NT2/D1 (cell line): ENCODE results near the gene KLF3.

Source experiments
- DNase-seq: peaks from one replicate; pipeline ENCODE4 v3.0.0-alpha.2; 2011; ENCODE audit warnings: low read depth, low spot score
- H3K27me3 ChIP-seq: 2 replicates; pipeline ENCODE4 v1.6.0; 2011; ENCODE audit warnings: mild to moderate bottlenecking; ENCODE audit not compliant: insufficient read length, insufficient read depth
- H3K36me3 ChIP-seq: 2 replicates; pipeline ENCODE4 v1.6.1; 2011; ENCODE audit warnings: mild to moderate bottlenecking, low read length, mixed read lengths; ENCODE audit not compliant: insufficient read depth, insufficient read length
- H3K4me1 ChIP-seq: 2 replicates; pipeline ENCODE4 v1.5.1; 2011; ENCODE audit not compliant: insufficient read depth, insufficient read length
- H3K4me3 ChIP-seq: 2 replicates; pipeline ENCODE4 v1.5.1; 2011; ENCODE audit warnings: low read depth; ENCODE audit not compliant: insufficient read length
- H3K9ac ChIP-seq: 2 replicates; pipeline ENCODE4 v1.6.0; 2011; ENCODE audit warnings: low read depth; ENCODE audit not compliant: insufficient read length
- H3K9me3 ChIP-seq: 2 replicates; pipeline ENCODE4 v1.5.1; 2011; ENCODE audit warnings: mild to moderate bottlenecking, low read length; ENCODE audit not compliant: insufficient read depth
- SUZ12 ChIP-seq: IDR thresholded peaks from 2 replicates; pipeline ENCODE4 v1.6.1; 2011; ENCODE audit not compliant: insufficient read length, insufficient read depth; ENCODE audit errors: extremely low read depth
- YY1 ChIP-seq: IDR thresholded peaks from 2 replicates; pipeline ENCODE4 v1.6.1; 2011; ENCODE audit not compliant: insufficient read length, insufficient read depth
- ZNF274 ChIP-seq: IDR thresholded peaks from 2 replicates; pipeline ENCODE4 v1.6.1; 2011; ENCODE audit warnings: mild to moderate bottlenecking, low read depth, low read length

Gene KLF3

DNA sequence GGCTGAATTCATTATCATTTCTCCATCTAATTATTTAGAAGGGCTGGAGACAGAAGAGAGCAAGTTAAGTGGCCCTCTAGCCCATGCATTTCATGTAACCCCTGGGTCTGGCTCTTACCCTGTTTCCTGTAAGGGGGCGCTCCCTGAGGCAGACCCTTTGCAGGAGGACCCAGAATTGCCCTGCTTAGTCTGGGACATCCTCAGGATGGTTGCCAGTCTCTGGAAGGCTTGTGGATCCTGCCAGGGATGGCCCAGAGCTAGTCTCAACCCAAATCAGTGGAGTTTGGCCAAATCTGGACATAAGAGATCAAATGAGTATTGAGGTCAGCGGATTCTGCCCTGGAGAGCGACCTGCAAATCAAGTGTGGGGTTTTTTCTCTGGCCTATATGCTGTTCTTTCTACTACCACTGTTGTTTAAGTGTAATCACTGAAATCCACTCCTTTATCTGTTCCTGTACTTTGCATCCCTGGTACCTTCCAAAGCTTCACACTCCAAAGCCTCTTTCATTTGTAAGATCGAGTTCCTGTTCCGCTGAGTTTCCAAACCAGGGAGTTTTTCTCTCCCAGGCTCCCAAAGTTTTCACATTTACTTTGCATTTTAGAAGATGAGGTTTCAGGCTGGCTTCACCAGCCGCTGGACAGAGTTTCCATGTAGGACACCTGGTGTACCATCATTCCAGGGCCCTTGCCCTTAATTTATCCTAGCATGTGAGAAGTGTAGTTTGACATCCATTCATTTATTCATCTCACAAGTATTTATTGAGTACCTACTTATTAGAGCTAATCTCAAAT lies 6.3 kb downstream of the KLF3 start:
- TF ChIP-seq YY1 (no peak), SUZ12 (no peak), ZNF274 (no peak)
- Histone ChIP-seq H3K9me3 (no peaks in the 10 kb centered on the region), H3K27me3 (no peaks in the 10 kb centered on the region), H3K4me3 (no peak overlapping the region), H3K36me3 (no peaks in the 10 kb centered on the region), H3K4me1 (peaks cover 7% of the 10 kb centered on the region), H3K9ac (no peak overlapping the region)
- no peak for DNase-seq

DNA sequence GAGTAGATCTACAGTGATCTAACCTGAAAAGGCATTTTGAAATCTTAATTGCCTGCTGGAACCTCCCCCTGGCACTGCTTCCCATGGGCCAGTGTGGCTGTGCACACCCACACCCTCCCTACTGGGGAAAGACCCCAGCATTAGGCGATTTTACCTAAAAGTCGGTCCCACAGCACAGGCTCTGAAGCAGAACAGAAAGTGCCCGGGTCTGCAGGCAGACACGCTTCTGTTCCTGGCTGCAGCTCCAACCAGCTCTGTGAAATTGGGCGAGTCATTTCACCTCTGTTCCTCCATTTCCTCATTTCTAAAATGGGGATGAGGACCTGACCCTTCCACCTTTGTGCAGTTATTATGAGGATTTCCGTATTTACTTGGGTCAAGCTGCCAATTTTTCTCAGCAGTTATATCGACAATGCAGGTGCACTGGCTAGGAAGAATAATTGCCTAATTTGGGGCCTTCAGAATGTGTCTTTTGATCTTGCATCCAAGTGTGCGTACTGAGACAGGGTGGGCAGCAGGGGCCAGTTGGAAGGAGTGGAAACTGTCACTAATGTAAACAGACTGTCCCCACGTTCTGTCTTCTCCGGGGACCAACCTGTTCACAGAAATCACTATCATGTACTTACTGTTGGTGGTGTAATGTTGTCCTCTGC lies 7.1 kb downstream of the KLF3 start:
- H3K4me1 ChIP-seq = peaks cover 7% of the 10 kb centered on the region
- no peak overlapping the region for H3K9ac ChIP-seq
- TF ChIP-seq ZNF274 (no peak), SUZ12 (no peak), YY1 (no peak)
- H3K4me3 ChIP-seq = no peak overlapping the region
- no peak for DNase-seq
- no peaks in the 10 kb centered on the region for H3K27me3 ChIP-seq
- no peaks in the 10 kb centered on the region for H3K9me3 ChIP-seq
- no peaks in the 10 kb centered on the region for H3K36me3 ChIP-seq

DNA sequence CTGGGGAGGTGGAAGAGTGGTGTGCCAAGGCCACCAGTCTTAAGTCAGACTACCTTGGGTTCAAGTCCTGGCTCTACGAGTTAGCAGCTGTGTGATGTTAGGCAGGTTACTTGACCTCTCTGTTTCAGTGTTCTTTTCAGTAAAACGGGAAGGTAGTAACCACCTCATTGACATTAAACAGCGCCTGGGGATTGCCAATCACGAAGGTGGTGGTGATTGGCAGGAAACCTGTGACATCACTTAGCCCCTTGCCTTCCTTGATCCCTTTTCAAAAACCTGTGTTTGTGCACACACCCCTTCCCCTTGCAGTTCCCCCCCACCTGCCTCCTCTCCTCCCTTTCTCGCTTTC lies 7.6 kb downstream of the KLF3 start:
- Histone ChIP-seq H3K27me3 (no peaks in the 10 kb centered on the region), H3K9me3 (no peaks in the 10 kb centered on the region), H3K4me1 (peaks cover 7% of the 10 kb centered on the region), H3K4me3 (no peak overlapping the region), H3K9ac (no peak overlapping the region), H3K36me3 (no peaks in the 10 kb centered on the region)
- no peak for DNase-seq
- TF ChIP-seq SUZ12 (no peak), YY1 (no peak), ZNF274 (no peak)

DNA sequence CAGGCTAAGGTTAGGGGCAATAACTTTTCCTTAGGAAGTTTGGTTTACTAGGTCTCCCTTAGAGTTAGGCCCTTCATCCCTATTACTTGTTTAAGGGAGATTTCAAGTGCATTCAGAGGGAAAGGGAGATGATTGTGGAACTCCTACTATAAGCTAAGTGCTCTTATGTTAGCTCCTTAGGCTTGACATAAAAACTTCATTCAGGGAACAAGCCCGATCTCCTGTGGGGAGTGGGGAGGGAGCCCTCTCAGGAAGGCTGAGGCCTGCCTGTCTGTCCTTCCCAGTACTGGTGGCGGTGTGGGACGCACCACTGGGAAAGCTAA lies 8.0 kb downstream of the KLF3 start:
- DNase-seq = no peak
- Histone ChIP-seq H3K36me3 (no peaks in the 10 kb centered on the region), H3K9me3 (no peaks in the 10 kb centered on the region), H3K9ac (no peak overlapping the region), H3K4me3 (no peak overlapping the region), H3K4me1 (peaks cover 7% of the 10 kb centered on the region), H3K27me3 (no peaks in the 10 kb centered on the region)
- TF ChIP-seq ZNF274 (no peak), YY1 (no peak), SUZ12 (no peak)

DNA sequence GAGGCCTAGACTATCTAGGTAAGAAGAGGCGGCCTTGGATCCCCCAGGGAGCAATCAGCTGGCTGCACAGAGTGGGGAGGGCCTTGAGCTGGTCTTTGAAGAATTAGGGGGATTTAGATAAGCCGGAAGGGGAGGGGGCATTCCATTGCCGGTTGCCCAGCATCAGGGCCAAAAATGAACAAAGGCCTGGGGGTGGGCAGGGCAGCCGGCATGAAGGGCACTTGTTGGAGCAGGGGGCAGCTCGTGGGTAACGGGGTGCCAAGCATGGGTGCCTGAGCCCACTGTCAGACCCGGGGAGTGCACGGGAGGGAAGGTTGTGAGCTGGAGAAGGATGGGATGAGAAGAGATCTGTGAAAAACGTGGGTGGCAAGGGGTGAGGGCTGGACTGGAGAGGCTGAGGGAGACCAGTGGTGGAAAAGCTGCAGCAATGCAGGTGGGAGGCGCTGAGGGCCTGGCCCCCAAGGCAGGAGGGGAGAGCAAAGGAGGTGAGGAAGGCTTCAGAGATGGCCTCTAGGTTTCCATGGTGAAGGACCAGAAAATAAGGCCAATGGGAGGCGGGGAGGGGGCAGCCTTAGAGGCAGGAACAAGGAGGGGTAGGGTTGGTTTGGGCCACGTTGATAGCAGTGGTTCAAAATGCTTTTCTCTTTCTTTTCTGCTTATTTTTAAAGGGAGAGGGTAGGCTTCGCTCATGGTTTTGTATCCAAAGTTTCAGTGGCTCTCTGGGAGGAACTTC lies 8.6 kb downstream of the KLF3 start:
- Histone ChIP-seq H3K4me1 (peaks cover 7% of the 10 kb centered on the region), H3K9ac (no peak overlapping the region), H3K27me3 (no peaks in the 10 kb centered on the region), H3K4me3 (no peak overlapping the region), H3K9me3 (no peaks in the 10 kb centered on the region), H3K36me3 (no peaks in the 10 kb centered on the region)
- no peak for DNase-seq
- TF ChIP-seq ZNF274 (no peak), SUZ12 (no peak), YY1 (no peak)

DNA sequence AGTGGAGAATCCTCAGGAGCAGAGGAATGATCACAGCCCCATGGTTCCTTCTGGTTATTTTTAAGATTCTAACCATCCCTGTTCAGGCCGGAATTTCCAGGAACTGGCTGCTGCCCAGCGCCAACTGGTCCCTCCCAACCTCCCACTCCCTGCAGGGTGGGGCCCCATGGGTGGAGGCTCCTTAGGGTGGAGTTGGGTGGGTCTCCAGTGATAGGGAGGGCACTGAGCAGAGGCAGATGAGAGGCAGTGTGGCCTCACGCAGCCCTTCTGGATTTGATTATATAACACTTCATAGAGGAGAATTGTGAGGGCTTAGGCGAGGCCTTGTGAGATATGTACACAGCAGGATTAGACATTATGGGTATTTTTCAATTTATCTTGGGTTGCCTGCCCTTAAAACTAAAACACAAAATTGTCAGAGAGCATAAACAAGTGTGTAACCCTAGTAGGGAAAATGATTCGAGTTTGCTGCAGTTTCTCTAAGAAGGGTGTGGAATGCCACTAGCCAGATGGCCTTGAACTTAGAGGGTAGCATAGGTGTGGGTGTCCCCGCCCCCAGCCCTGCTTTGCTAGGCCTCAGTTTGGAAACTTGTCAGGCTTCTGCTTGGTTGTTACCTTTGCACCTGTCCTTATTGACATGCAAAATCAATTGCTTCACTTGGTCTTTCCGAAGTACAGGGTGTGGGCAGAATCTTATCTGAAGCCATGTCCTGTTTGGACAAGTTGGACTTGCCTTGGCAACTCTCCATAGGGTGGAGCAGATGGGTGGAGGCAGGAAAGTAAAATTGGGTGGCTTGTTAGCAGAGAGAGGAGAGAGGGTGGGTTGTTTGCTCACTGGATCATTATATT lies 9.4 kb downstream of the KLF3 start:
- no peaks in the 10 kb centered on the region for H3K36me3 ChIP-seq
- DNase-seq = no peak
- H3K9me3 ChIP-seq = no peaks in the 10 kb centered on the region
- no peak overlapping the region for H3K4me3 ChIP-seq
- peaks cover 7% of the 10 kb centered on the region for H3K4me1 ChIP-seq
- H3K9ac ChIP-seq = no peak overlapping the region
- TF ChIP-seq SUZ12 (no peak), ZNF274 (no peak), YY1 (no peak)
- no peaks in the 10 kb centered on the region for H3K27me3 ChIP-seq
